ENCODE results near the gene YWHAE.

- no peak for TF ChIP-seq CTCF (IDR thresholded peaks at IDR 0.05)
- TF ChIP-seq ZFX (IDR thresholded peaks at IDR 0.05; ENCODE audit: borderline replicate concordance), result no peak
Observed at GRCh38 chr17:1386265-1386664, 13.8 kb downstream of the YWHAE start.
